ENCODE measurements around the gene TNMD.

Gene TNMD

GRCh38 chrX:100596601-100597000 lies 11.9 kb downstream of the TNMD start:
- TF ChIP-seq CTCF (IDR thresholded peaks at IDR 0.05; ENCODE audit: low read depth, low read length, missing control alignments), result no peak
- no peak for DNase-seq (ENCODE audit: extremely low read depth, low read depth)
- no peak overlapping the region for H3K4me3 ChIP-seq (replicated peaks; ENCODE audit: low read depth, low read length)

GRCh38 chrX:100599456-100599855 lies 14.7 kb downstream of the TNMD start:
- no peak overlapping the region for H3K4me3 ChIP-seq (replicated peaks; ENCODE audit: low read depth, low read length)
- no peak for DNase-seq (ENCODE audit: extremely low read depth, low read depth)
- TF ChIP-seq CTCF (IDR thresholded peaks at IDR 0.05; ENCODE audit: low read depth, low read length, missing control alignments), result no peak

GRCh38 chrX:100600340-100600739 lies 15.6 kb downstream of the TNMD start:
- no peak overlapping the region for H3K4me3 ChIP-seq (replicated peaks; ENCODE audit: low read depth, low read length)
- DNase-seq (ENCODE audit: extremely low read depth, low read depth), result no peak
- TF ChIP-seq CTCF (IDR thresholded peaks at IDR 0.05; ENCODE audit: low read depth, low read length, missing control alignments), result no peak

- no peak for DNase-seq (ENCODE audit: extremely low read depth, low read depth)
- H3K4me3 ChIP-seq (replicated peaks; ENCODE audit: low read depth, low read length), result no peak overlapping the region
- TF ChIP-seq CTCF (IDR thresholded peaks at IDR 0.05; ENCODE audit: low read depth, low read length, missing control alignments), result no peak
Observed at GRCh38 chrX:100600758-100601157, 16.0 kb downstream of the TNMD start.

- no peak for TF ChIP-seq CTCF (IDR thresholded peaks at IDR 0.05; ENCODE audit: low read depth, low read length, missing control alignments)
- DNase-seq (ENCODE audit: extremely low read depth, low read depth), result no peak
- H3K4me3 ChIP-seq (replicated peaks; ENCODE audit: low read depth, low read length), result no peak overlapping the region
Observed at GRCh38 chrX:100606753-100607152, 22.0 kb downstream of the TNMD start.

GRCh38 chrX:100609591-100609990 lies 24.9 kb downstream of the TNMD start:
- DNase-seq (ENCODE audit: extremely low read depth, low read depth), result no peak

More at GRCh38 chrX:100609591-100609990, 24.9 kb downstream of the TNMD start:
- H3K4me3 ChIP-seq (replicated peaks; ENCODE audit: low read depth, low read length), result no peak overlapping the region
- TF ChIP-seq CTCF (IDR thresholded peaks at IDR 0.05; ENCODE audit: low read depth, low read length, missing control alignments), result no peak
